ENCODE measurements around the gene IRF2BPL. TPM values are rescaled to one million over a fixed set of nuclear protein-coding genes. Genes with fewer than 3 reads are reported as not detected.

IRF2BPL gene
- total RNA-seq, 1 donor from 2014 or later = 70.2 TPM

DNA sequence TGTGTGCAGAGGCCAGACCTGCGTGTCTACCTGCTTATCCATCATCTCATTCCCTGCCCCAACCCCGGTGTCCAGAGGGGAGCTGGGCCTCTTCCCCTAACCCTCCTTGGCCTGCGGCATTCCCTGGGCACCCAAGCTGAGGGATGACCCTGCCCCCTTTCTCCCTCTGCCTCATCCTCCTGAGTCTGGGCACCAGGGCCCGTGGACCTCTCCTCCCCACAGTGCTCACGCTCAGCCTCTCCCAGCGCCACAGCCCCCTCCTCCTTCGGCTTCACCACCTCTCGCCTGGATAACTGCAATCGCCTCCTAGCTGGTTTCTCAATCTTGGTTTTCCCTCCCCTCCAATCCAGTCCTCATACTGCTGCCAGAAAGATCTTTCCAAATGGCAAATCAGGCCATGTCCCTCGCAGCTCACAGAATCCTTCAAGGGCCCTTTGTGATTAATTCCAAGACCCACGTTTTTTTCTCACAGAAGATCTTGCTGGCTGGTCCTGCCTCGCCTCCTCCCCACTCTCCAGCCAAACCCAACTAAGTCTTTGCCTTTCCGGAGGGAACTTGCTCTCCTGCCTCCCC, 16.2 kb downstream of the IRF2BPL start:
- DNase-seq (ENCODE audit: low read depth) = no peak
- Histone ChIP-seq H3K4me3 (ENCODE audit: low read depth, low read length) (no peak overlapping the region), H3K36me3 (ENCODE audit: control insufficient read depth, insufficient read depth, low read length) (no peaks in the 10 kb centered on the region), H3K27me3 (ENCODE audit: control insufficient read depth, insufficient read depth, low read length) (no peaks in the 10 kb centered on the region)
- TF ChIP-seq, protein P1, sequence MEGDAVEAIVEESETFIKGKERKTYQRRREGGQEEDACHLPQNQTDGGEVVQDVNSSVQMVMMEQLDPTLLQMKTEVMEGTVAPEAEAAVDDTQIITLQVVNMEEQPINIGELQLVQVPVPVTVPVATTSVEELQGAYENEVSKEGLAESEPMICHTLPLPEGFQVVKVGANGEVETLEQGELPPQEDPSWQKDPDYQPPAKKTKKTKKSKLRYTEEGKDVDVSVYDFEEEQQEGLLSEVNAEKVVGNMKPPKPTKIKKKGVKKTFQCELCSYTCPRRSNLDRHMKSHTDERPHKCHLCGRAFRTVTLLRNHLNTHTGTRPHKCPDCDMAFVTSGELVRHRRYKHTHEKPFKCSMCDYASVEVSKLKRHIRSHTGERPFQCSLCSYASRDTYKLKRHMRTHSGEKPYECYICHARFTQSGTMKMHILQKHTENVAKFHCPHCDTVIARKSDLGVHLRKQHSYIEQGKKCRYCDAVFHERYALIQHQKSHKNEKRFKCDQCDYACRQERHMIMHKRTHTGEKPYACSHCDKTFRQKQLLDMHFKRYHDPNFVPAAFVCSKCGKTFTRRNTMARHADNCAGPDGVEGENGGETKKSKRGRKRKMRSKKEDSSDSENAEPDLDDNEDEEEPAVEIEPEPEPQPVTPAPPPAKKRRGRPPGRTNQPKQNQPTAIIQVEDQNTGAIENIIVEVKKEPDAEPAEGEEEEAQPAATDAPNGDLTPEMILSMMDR (IDR thresholded peaks at IDR 0.05; ENCODE audit: insufficient read depth, low read length, poor library complexity, severe bottlenecking) = no peak

DNA sequence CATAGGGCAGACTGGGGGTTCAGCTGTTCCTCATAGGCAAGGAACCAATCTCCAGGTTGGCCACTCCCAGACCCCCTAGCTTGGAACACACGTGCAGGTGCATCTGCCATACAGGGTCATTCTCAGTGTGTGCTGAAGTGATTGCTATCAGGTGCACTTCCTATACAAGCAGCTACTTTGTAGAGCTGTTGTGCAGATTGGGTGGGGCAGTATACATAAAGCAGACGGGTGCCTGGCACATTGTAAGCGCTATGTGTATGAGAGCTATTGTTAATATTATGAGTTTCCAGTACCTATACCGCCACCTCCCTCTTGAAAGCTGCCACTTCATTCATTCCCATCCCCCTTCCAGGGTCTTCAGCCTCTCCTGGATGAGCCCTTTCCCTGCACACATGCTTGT, 17.3 kb downstream of the IRF2BPL start:
- Histone ChIP-seq H3K4me3 (ENCODE audit: low read depth, low read length) (no peak overlapping the region), H3K27me3 (ENCODE audit: control insufficient read depth, insufficient read depth, low read length) (no peaks in the 10 kb centered on the region), H3K36me3 (ENCODE audit: control insufficient read depth, insufficient read depth, low read length) (no peaks in the 10 kb centered on the region)
- TF ChIP-seq, protein P1 (IDR thresholded peaks at IDR 0.05; ENCODE audit: insufficient read depth, low read length, poor library complexity, severe bottlenecking) = no peak
- DNase-seq (ENCODE audit: low read depth) = no peak

- DNase-seq (ENCODE audit: low read depth) = no peak
- H3K4me3 ChIP-seq (ENCODE audit: low read depth, low read length) = no peak overlapping the region
- H3K36me3 ChIP-seq (ENCODE audit: control insufficient read depth, insufficient read depth, low read length) = no peaks in the 10 kb centered on the region
- TF ChIP-seq, protein P1 (IDR thresholded peaks at IDR 0.05; ENCODE audit: insufficient read depth, low read length, poor library complexity, severe bottlenecking) = no peak
- H3K27me3 ChIP-seq (ENCODE audit: control insufficient read depth, insufficient read depth, low read length) = no peaks in the 10 kb centered on the region
Observed at GRCh38 chr14:77009014-77009413, 19.5 kb downstream of the IRF2BPL start.

DNA sequence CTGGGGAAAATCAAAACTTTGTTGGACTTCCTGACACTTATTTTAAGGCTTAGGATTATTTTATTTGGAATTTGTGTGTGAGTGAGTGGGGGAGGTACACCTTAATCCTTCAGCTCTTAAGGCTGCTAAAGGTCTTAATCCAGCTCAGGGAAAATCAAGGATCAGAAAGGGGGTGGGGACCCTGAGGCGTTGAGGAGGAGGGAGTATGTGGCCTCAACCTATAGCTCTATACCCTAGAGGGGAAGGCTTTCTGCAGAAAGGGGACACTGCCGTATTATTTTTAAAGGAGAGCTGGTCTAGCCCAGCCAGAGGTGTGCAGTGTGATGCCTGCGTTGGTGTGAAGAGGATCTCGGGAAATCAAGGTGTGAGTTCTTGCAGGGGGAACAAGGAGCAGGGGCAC, 20.0 kb downstream of the IRF2BPL start:
- H3K4me3 ChIP-seq (ENCODE audit: low read depth, low read length) = no peak overlapping the region
- H3K27me3 ChIP-seq (ENCODE audit: control insufficient read depth, insufficient read depth, low read length) = no peaks in the 10 kb centered on the region
- TF ChIP-seq, protein P1 (IDR thresholded peaks at IDR 0.05; ENCODE audit: insufficient read depth, low read length, poor library complexity, severe bottlenecking) = no peak
- H3K36me3 ChIP-seq (ENCODE audit: control insufficient read depth, insufficient read depth, low read length) = no peaks in the 10 kb centered on the region
- no peak for DNase-seq (ENCODE audit: low read depth)

GRCh38 chr14:77007975-77008421, 20.5 kb downstream of the IRF2BPL start:
- H3K4me3 ChIP-seq (ENCODE audit: low read depth, low read length) = no peak overlapping the region
- TF ChIP-seq, protein P1 (IDR thresholded peaks at IDR 0.05; ENCODE audit: insufficient read depth, low read length, poor library complexity, severe bottlenecking) = no peak
- H3K36me3 ChIP-seq (ENCODE audit: control insufficient read depth, insufficient read depth, low read length) = no peaks in the 10 kb centered on the region
- no peak for DNase-seq (ENCODE audit: low read depth)
- H3K27me3 ChIP-seq (ENCODE audit: control insufficient read depth, insufficient read depth, low read length) = no peaks in the 10 kb centered on the region

Data from kidney epithelial cell (primary cell).